ENCODE measurements around the gene ZNF197.
"Not testable (repeated sequence)": the region's sequence is repeated elsewhere in the genome, so short reads cannot be mapped to it uniquely, and the experiment has no call there.

ZNF197 gene

GRCh38 chr3:44624749-44625480, at the start of gene ZNF197:
ZNF197 (plus strand) TSS chr3:44625036; CDS start chr3:44629155, 4,119 bp downstream.
- TF ChIP-seq CTCF (IDR thresholded peaks at IDR 0.05; ENCODE audit: control insufficient read depth, insufficient read depth, low read depth, low read length, missing control alignments): no peak

GRCh38 chr3:44576613-44577012, 48.2 kb upstream of the ZNF197 start:
- DNase-seq (ENCODE audit: low read depth): no peak
- no peak overlapping the region for H3K4me3 ChIP-seq (ENCODE audit: control insufficient read depth, low read depth, low read length)
- no peak for TF ChIP-seq CTCF (IDR thresholded peaks at IDR 0.05; ENCODE audit: control insufficient read depth, insufficient read depth, low read depth, low read length, missing control alignments)

More at GRCh38 chr3:44624749-44625480, at the start of gene ZNF197:
- peak; percentile 52 for DNase-seq (ENCODE audit: low read depth)
- peak within 1 kb of the TSS; percentile 61 for H3K4me3 ChIP-seq (ENCODE audit: control insufficient read depth, low read depth, low read length)

GRCh38 chr3:44577354-44577952, 47.4 kb upstream of the ZNF197 start:
- not testable (repeated sequence) for H3K4me3 ChIP-seq (ENCODE audit: control insufficient read depth, low read depth, low read length); DNase-seq (ENCODE audit: low read depth)

- not testable (repeated sequence) for DNase-seq (ENCODE audit: low read depth); H3K4me3 ChIP-seq (ENCODE audit: control insufficient read depth, low read depth, low read length)
Observed at GRCh38 chr3:44578316-44578715, 46.5 kb upstream of the ZNF197 start.

GRCh38 chr3:44578924-44579515, 45.8 kb upstream of the ZNF197 start:
- DNase-seq (ENCODE audit: low read depth): not testable (repeated sequence)

GRCh38 chr3:44579749-44580148, 45.1 kb upstream of the ZNF197 start:
- not testable (repeated sequence) for DNase-seq (ENCODE audit: low read depth); H3K4me3 ChIP-seq (ENCODE audit: control insufficient read depth, low read depth, low read length)

More at GRCh38 chr3:44578924-44579515, 45.8 kb upstream of the ZNF197 start:
- not testable (repeated sequence) for H3K4me3 ChIP-seq (ENCODE audit: control insufficient read depth, low read depth, low read length)

- not testable (repeated sequence) for DNase-seq (ENCODE audit: low read depth); H3K4me3 ChIP-seq (ENCODE audit: control insufficient read depth, low read depth, low read length)
Observed at GRCh38 chr3:44580971-44581370, 43.9 kb upstream of the ZNF197 start.

- no peak for TF ChIP-seq CTCF (IDR thresholded peaks at IDR 0.05; ENCODE audit: control insufficient read depth, insufficient read depth, low read depth, low read length, missing control alignments)
- peak; percentile 8 for DNase-seq (ENCODE audit: low read depth)
- peak within 1 kb of the TSS; percentile 52 for H3K4me3 ChIP-seq (ENCODE audit: control insufficient read depth, low read depth, low read length)
Observed at GRCh38 chr3:44584646-44585501, 40.0 kb upstream of the ZNF197 start, which contains the start of gene ZNF660. ZNF660 (plus strand) TSS chr3:44584964; CDS start chr3:44594194, 9,230 bp downstream.

GRCh38 chr3:44596621-44597020, 28.2 kb upstream of the ZNF197 start:
- TF ChIP-seq CTCF (IDR thresholded peaks at IDR 0.05; ENCODE audit: control insufficient read depth, insufficient read depth, low read depth, low read length, missing control alignments): no peak
- no peak overlapping the region for H3K4me3 ChIP-seq (ENCODE audit: control insufficient read depth, low read depth, low read length)
- DNase-seq (ENCODE audit: low read depth): peak; percentile 3

Measured in AG09309 (cell line).